ENCODE results near the gene COL16A1.

The COL16A1 gene

GRCh38 chr1:31663622-31664452, 40.0 kb downstream of the COL16A1 start:
- DNase-seq, result peak; percentile 43

GRCh38 chr1:31662463-31662862, 41.4 kb downstream of the COL16A1 start:
- DNase-seq, result no peak

GRCh38 chr1:31661856-31662255, 42.0 kb downstream of the COL16A1 start:
- no peak for DNase-seq

- DNase-seq, result no peak
Measured at GRCh38 chr1:31660871-31661455, 42.9 kb downstream of the COL16A1 start.

- no peak for DNase-seq
Measured at GRCh38 chr1:31659889-31660288, 43.9 kb downstream of the COL16A1 start.

- DNase-seq, result no peak
Measured at GRCh38 chr1:31658721-31659120, 45.1 kb downstream of the COL16A1 start.

GRCh38 chr1:31657972-31658510, 45.8 kb downstream of the COL16A1 start:
- DNase-seq, result no peak

GRCh38 chr1:31657020-31657804, 46.6 kb downstream of the COL16A1 start:
- no peak for DNase-seq

GRCh38 chr1:31655756-31656155, 48.1 kb downstream of the COL16A1 start:
- no peak for DNase-seq

GRCh38 chr1:31655104-31655503, 48.7 kb downstream of the COL16A1 start:
- DNase-seq, result no peak

GRCh38 chr1:31654474-31654776, 49.4 kb downstream of the COL16A1 start:
- no peak for DNase-seq

- DNase-seq, result no peak
Measured at GRCh38 chr1:31653717-31654473, 49.9 kb downstream of the COL16A1 start.

- no peak for DNase-seq
Measured at GRCh38 chr1:31652891-31653499, 50.8 kb downstream of the COL16A1 start.

GRCh38 chr1:31651766-31652165, 52.1 kb downstream of the COL16A1 start:
- DNase-seq, result no peak

GRCh38 chr1:31651089-31651420, 52.8 kb downstream of the COL16A1 start:
- DNase-seq, result no peak

GRCh38 chr1:31650161-31651088, 53.4 kb downstream of the COL16A1 start:
- DNase-seq, result no peak

- no peak for DNase-seq
Measured at GRCh38 chr1:31648641-31649357, 55.0 kb downstream of the COL16A1 start.

GRCh38 chr1:31648190-31648589, 55.6 kb downstream of the COL16A1 start:
- DNase-seq, result no peak

- no peak for DNase-seq
Measured at GRCh38 chr1:31647106-31647505, 56.7 kb downstream of the COL16A1 start.

- no peak for DNase-seq
Measured at GRCh38 chr1:31646259-31646960, 57.4 kb downstream of the COL16A1 start.
